H1 (cell line): ENCODE results near the gene FTCDNL1. TPM values are rescaled to one million over a fixed set of nuclear protein-coding genes. Genes with fewer than 3 reads are reported as not detected.

Experiments
- CTCF ChIA-PET: fragments of 300-600 bp; sonication (Branson Sonifier 250); formaldehyde crosslinking; loops from one replicate; lab custom pipeline; 2021; ENCODE audit not compliant: partially characterized antibody; lab: Charles Lee
- POLR2A ChIA-PET: fragments of 300-600 bp; sonication (Branson Sonifier 250); formaldehyde crosslinking; loops from one replicate; lab custom pipeline; 2021; ENCODE audit warnings: inconsistent platforms; ENCODE audit not compliant: partially characterized antibody; lab: Charles Lee
- DNase-seq, 2 experiments: peaks; one replicate each; pipeline versions ENCODE4 v3.0.0 to v3.0.0-alpha.2; 2010 to 2022; ENCODE audit warnings: low spot score in 2 of 2, low read depth in 1 of 2, mixed read lengths in 1 of 2
- FAIRE-seq: peaks from 2 replicates; lab custom pipeline; 2011; peaks lifted over from hg19 to GRCh38; lab: Jason Lieb, UNC
- H2AFZ ChIP-seq: 2 replicates; pipeline ENCODE4 v1.8.1; 2012; ENCODE audit warnings: low read length, inconsistent platforms
- H2AK5ac ChIP-seq: 2 replicates; pipeline ENCODE4 v1.6.1; 2013; ENCODE audit warnings: low read depth, low read length
- H2BK120ac ChIP-seq: replicated peaks from 2 replicates; pipeline ENCODE3; 2013; ENCODE audit warnings: low read depth, low read length, inconsistent platforms
- H2BK12ac ChIP-seq: 2 replicates; pipeline ENCODE4 v1.6.1; 2013; ENCODE audit warnings: low read depth, low read length
- H2BK15ac ChIP-seq: 2 replicates; pipeline ENCODE4 v1.6.1; 2013; ENCODE audit warnings: low read length
- H2BK20ac ChIP-seq: 2 replicates; pipeline ENCODE4 v1.6.1; 2013; ENCODE audit warnings: low read length
- H2BK5ac ChIP-seq: 2 replicates; pipeline ENCODE4 v1.6.1; 2013; ENCODE audit warnings: low read depth, low read length
- H3K14ac ChIP-seq: 2 replicates; pipeline ENCODE4 v1.6.1; 2013; ENCODE audit warnings: inconsistent platforms; ENCODE audit not compliant: insufficient read length
- H3K18ac ChIP-seq: 2 replicates; pipeline ENCODE4 v1.6.1; 2013; ENCODE audit warnings: low read length; ENCODE audit errors: extremely low read depth
- H3K23ac ChIP-seq: 2 replicates; pipeline ENCODE4 v1.6.1; 2013; ENCODE audit warnings: inconsistent platforms; ENCODE audit not compliant: insufficient read length
- H3K23me2 ChIP-seq: 2 replicates; pipeline ENCODE4 v1.6.1; 2013; ENCODE audit warnings: low read depth, low read length
- H3K27ac ChIP-seq: 2 replicates; pipeline ENCODE4 v1.6.1; 2011; ENCODE audit warnings: low read depth, low read length, inconsistent platforms
- H3K27me3 ChIP-seq, 4 experiments: replicated peaks in 1 of 4; 1 replicate in 1 of 4; 2 replicates in 3 of 4; pipeline versions ENCODE4 v1.6.1 to v1.8.1; 2011 to 2013; ENCODE audit warnings: low read length in 3 of 4, mild to moderate bottlenecking in 3 of 4, inconsistent platforms in 2 of 4, mixed read lengths in 2 of 4, moderate library complexity in 1 of 4; ENCODE audit not compliant: control insufficient read depth in 3 of 4, insufficient read depth in 3 of 4; ENCODE audit errors: extremely low read depth in 1 of 4
- H3K36me3 ChIP-seq, 4 experiments: 2 replicates each; pipeline versions ENCODE4 v1.6.1 to v1.8.1; 2011 to 2013; ENCODE audit warnings: mild to moderate bottlenecking in 4 of 4, low read length in 3 of 4, moderate library complexity in 2 of 4, control low read depth in 1 of 4, inconsistent platforms in 1 of 4; ENCODE audit not compliant: insufficient read depth in 4 of 4, control insufficient read depth in 2 of 4
- H3K4ac ChIP-seq: replicated peaks from 2 replicates; pipeline ENCODE3; 2013; ENCODE audit warnings: low read length, low read depth, mixed read lengths, inconsistent platforms; ENCODE audit not compliant: insufficient read length
- H3K4me1 ChIP-seq, 4 experiments: replicated peaks in 1 of 4; 1 replicate in 1 of 4; 2 replicates in 3 of 4; pipeline versions ENCODE4 v1.6.1 to v1.8.1; 2011 to 2013; ENCODE audit warnings: low read length in 3 of 4, inconsistent platforms in 2 of 4, mixed read lengths in 1 of 4; ENCODE audit not compliant: insufficient read depth in 4 of 4, control insufficient read depth in 3 of 4
- H3K4me2 ChIP-seq, 2 experiments: 2 replicates each; pipeline versions ENCODE4 v1.6.1 to v1.8.1; 2011 to 2013; ENCODE audit warnings: low read depth in 2 of 2, low read length in 2 of 2, control low read depth in 1 of 2, inconsistent platforms in 1 of 2, mild to moderate bottlenecking in 1 of 2; ENCODE audit not compliant: insufficient read depth in 1 of 2
- H3K4me3 ChIP-seq, 4 experiments: fragments of 200-600, 300-600 bp in 1 of 4; sonication (generic), shearing (Covaris generic), sonication (Bioruptor Twin) in 1 of 4; 2 replicates each; pipeline versions ENCODE4 v1.5.1 to v1.8.1; 2011 to 2016; ENCODE audit warnings: low read length in 4 of 4, low read depth in 3 of 4, control low read depth in 2 of 4, inconsistent platforms in 2 of 4, mild to moderate bottlenecking in 2 of 4, mixed read lengths in 1 of 4, moderate library complexity in 1 of 4; ENCODE audit not compliant: insufficient read depth in 2 of 4; ENCODE audit errors: extremely low read depth in 1 of 4
- H3K56ac ChIP-seq: replicated peaks from 2 replicates; pipeline ENCODE3; 2013; ENCODE audit warnings: low read depth, mild to moderate bottlenecking, mixed read lengths, low read length, inconsistent platforms; ENCODE audit not compliant: insufficient read length
- H3K79me1 ChIP-seq: 2 replicates; pipeline ENCODE4 v1.6.1; 2013; ENCODE audit warnings: low read depth, low read length, control low read depth
- H3K79me2 ChIP-seq, 2 experiments: 2 replicates each; pipeline versions ENCODE4 v1.6.1 to v1.8.1; 2012 to 2013; ENCODE audit warnings: low read length in 2 of 2, mild to moderate bottlenecking in 2 of 2, inconsistent platforms in 1 of 2; ENCODE audit not compliant: insufficient read depth in 2 of 2, control insufficient read depth in 1 of 2
- H3K9ac ChIP-seq, 4 experiments: replicated peaks in 1 of 4; 1 replicate in 1 of 4; 2 replicates in 3 of 4; pipeline versions ENCODE4 v1.6.1 to v1.8.1; 2011 to 2013; ENCODE audit warnings: low read depth in 3 of 4, low read length in 3 of 4, control low read depth in 2 of 4, mild to moderate bottlenecking in 2 of 4, moderate library complexity in 2 of 4, inconsistent platforms in 1 of 4; ENCODE audit errors: extremely low read depth in 1 of 4
- H3K9me3 ChIP-seq, 2 experiments: 2 replicates each; pipeline versions ENCODE4 v1.6.1 to v1.8.1; 2012 to 2013; ENCODE audit warnings: mild to moderate bottlenecking in 2 of 2, moderate library complexity in 2 of 2, control low read depth in 1 of 2, inconsistent platforms in 1 of 2, low read depth in 1 of 2, low read length in 1 of 2, mixed read lengths in 1 of 2; ENCODE audit not compliant: insufficient read depth in 2 of 2
- H4K20me1 ChIP-seq, 2 experiments: replicated peaks in 1 of 2; 2 replicates each; pipeline versions ENCODE3 to v1.8.1; 2011 to 2013; ENCODE audit warnings: inconsistent platforms in 2 of 2, low read length in 2 of 2, mild to moderate bottlenecking in 1 of 2; ENCODE audit not compliant: insufficient read depth in 2 of 2, control insufficient read depth in 1 of 2
- H4K5ac ChIP-seq: 2 replicates; pipeline ENCODE4 v1.6.1; 2013; ENCODE audit warnings: low read length, low read depth, mixed read lengths, inconsistent platforms; ENCODE audit not compliant: insufficient read length
- H4K8ac ChIP-seq: 2 replicates; pipeline ENCODE4 v1.8.0; 2013; ENCODE audit warnings: mild to moderate bottlenecking, moderate library complexity, low read length, inconsistent platforms; ENCODE audit not compliant: insufficient read depth; ENCODE audit errors: extremely low read depth
- H4K91ac ChIP-seq: replicated peaks from 2 replicates; pipeline ENCODE3; 2013; ENCODE audit warnings: low read length, mixed read lengths, inconsistent platforms; ENCODE audit not compliant: insufficient read length
- KDM1A ChIP-seq: fragments of 200-600, 300-600 bp; sonication (generic); IDR thresholded peaks from 2 replicates; pipeline ENCODE4 v1.7.1; 2016; ENCODE audit warnings: mild to moderate bottlenecking, low read length, borderline replicate concordance
- KDM5A ChIP-seq: fragments of 200-600 bp; IDR thresholded peaks from 2 replicates; pipeline ENCODE4 v1.7.1; 2012; ENCODE audit warnings: mild to moderate bottlenecking, low read length, inconsistent platforms, mixed read lengths
- SIN3A ChIP-seq, 2 experiments: IDR thresholded peaks in 1 of 2; conservative IDR thresholded peaks in 1 of 2; 2 replicates each; pipeline ENCODE4 v1.6.1; 2011 to 2012; ENCODE audit warnings: low read length in 2 of 2, improper control_type of control experiment in 1 of 2, low read depth in 1 of 2, mild to moderate bottlenecking in 1 of 2
- SIX5 ChIP-seq: IDR thresholded peaks from 2 replicates; pipeline ENCODE4 v1.6.1; 2011; ENCODE audit warnings: mild to moderate bottlenecking, low read depth, low read length
- SP4 ChIP-seq: IDR thresholded peaks from 2 replicates; pipeline ENCODE4 v1.6.1; 2012; ENCODE audit warnings: low read length, inconsistent platforms
- SUZ12 ChIP-seq: fragments of 200-600 bp; sonication (generic); IDR thresholded peaks from 2 replicates; pipeline ENCODE4 v1.6.1; 2012; ENCODE audit warnings: mild to moderate bottlenecking, inconsistent platforms, low read length, moderate library complexity, mixed read lengths
- WGBS, 2 experiments: shearing (Covaris generic) in 1 of 2; methylation state at CpG; one replicate each; pipeline versions ENCODE4 v1.1.6 to v1.1.7; 2013 to 2015; ENCODE audit warnings: low lambda C conversion rate in 2 of 2, mixed read lengths in 2 of 2, inconsistent platforms in 1 of 2, low coverage in 1 of 2, missing lambda C conversion rate in 1 of 2; ENCODE audit not compliant: insufficient replicate concordance in 2 of 2, insufficient coverage in 1 of 2, insufficient read length in 1 of 2; ENCODE audit errors: extremely low coverage in 1 of 2, missing lambda C conversion rate in 1 of 2; 5-methylcytosine and 5-hydroxymethylcytosine counted together
- polyA plus RNA-seq, 7 experiments: library from polyadenylated mRNA; depleted of rRNA in 3 of 7; stranded (reverse) in 5 of 7; unstranded in 2 of 7; fragments of >200 nt in 5 of 7; fragments of 200-250 nt in 2 of 7; gene quantifications; 1 replicate in 5 of 7; 2 replicates in 1 of 7; 4 replicates in 1 of 7; pipeline versions ENCODE4 v1.2.1 to v1.2.3, GENCODE V29; 2011 to 2013; ENCODE audit warnings: missing spikeins in 2 of 7, mixed read lengths in 2 of 7
- total RNA-seq: library from RNA; stranded (reverse); fragmentation: NEBNext Ultra II Directional; extraction: Animal tissue kit (Norgen Biotek cat#: 25700); gene quantifications from 2 replicates; pipeline ENCODE4 v1.2.1, GENCODE V29; 2021
- TF ChIP-seq, protein P1 (sequence below): IDR thresholded peaks from 2 replicates; pipeline ENCODE4 v1.6.1; 2011; ENCODE audit warnings: low read depth, mild to moderate bottlenecking, low read length; ENCODE audit not compliant: insufficient read depth

FTCDNL1 gene
- total and polyA plus RNA-seq, 2 of the 8 experiments (the other 6 are each of a cell fraction or from before 2014, with no cell fraction given), result 0.41 to 0.97 TPM

DNA sequence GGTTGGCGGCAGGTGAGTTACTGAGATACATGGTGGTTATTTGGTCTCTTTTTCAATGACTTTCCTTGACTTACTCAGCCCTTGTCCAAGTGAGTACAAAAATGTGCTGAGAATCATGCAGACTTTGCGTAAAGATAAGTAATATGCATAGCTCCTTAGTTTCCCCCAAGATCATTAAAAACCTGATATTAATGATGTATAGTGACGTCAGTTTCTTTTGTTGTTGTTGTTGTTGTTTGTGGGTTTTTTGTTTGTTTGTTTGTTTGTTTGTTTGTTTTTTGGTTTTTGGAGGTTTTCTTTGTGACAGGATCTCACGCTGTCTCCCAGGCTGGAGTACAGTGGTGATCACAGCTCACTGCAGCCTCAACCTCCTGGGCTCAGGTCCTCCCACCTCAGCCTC lies 14.9 kb upstream of the FTCDNL1 start:
- Histone ChIP-seq H3K4ac (no peak overlapping the region), H3K4me3 (no peak overlapping the region), H3K79me1 (no peaks in the 10 kb centered on the region), H2AK5ac (no peak overlapping the region), H3K9me3 (no peaks in the 10 kb centered on the region), H2BK20ac (no peak overlapping the region), H2BK5ac (no peak overlapping the region), H3K4me1 (peaks cover 0 to 16% (median 7%) of the 10 kb centered on the region in 4 experiments; a peak in 4 of 7 replicates), H4K91ac (no peak overlapping the region), H3K27ac (no peak overlapping the region), H3K4me2 (no peak overlapping the region), H4K20me1 (no peaks in the 10 kb centered on the region), H3K9ac (no peak overlapping the region), H2AFZ (no peak overlapping the region), H2BK12ac (no peak overlapping the region), H3K36me3 (no peaks in the 10 kb centered on the region), H3K27me3 (no peaks in the 10 kb centered on the region), H2BK15ac (no peak overlapping the region), H3K79me2 (no peaks in the 10 kb centered on the region), H3K23ac (no peak overlapping the region), H2BK120ac (no peak overlapping the region), H3K14ac (no peak overlapping the region), H4K5ac (no peak overlapping the region), H3K18ac (no peak overlapping the region), H3K23me2 (0 out of 2 replicates have a peak, but pooled peaks cover 1% of the 10 kb centered on the region), H3K56ac (no peak overlapping the region), H4K8ac (no peak overlapping the region)
- POLR2A ChIA-PET, result no interaction called here
- TF ChIP-seq, protein P1, sequence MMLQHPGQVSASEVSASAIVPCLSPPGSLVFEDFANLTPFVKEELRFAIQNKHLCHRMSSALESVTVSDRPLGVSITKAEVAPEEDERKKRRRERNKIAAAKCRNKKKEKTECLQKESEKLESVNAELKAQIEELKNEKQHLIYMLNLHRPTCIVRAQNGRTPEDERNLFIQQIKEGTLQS, result no peak
- no peak for TF ChIP-seq KDM5A
- TF ChIP-seq SIX5, result no peak
- TF ChIP-seq KDM1A, result no peak
- TF ChIP-seq SP4, result no peak
- TF ChIP-seq SIN3A (conservative IDR thresholded peaks at IDR 0.05 in 1 of 2, IDR thresholded peaks at IDR 0.05 in 1 of 2; ENCODE audit: low read depth in 1 of 2, low read length in 2 of 2), result no peak
- no peak for TF ChIP-seq SUZ12
- WGBS, 2 experiments, result 93% methylated on average over 4 of the region's 4 CpGs; no CpG with 5 or more reads in 1 of the 2 experiments
- FAIRE-seq (no peak), DNase-seq (no peak)
- CTCF ChIA-PET, result interaction anchor here (0.8 to 1.9 kb wide), 5 partner anchors 7 to 161 kb away, joined by 3 to 7 read pairs (median 5); no protein-coding TSS in a partner anchor
